Kidney (tissue), 14 donors: Measurements from ENCODE around the gene MRFAP1. TPM values are rescaled to one million over a fixed set of nuclear protein-coding genes. Genes with fewer than 3 reads are reported as not detected.

ENCODE experiments used
- DNase-seq, 5 donors: peaks; one replicate each; pipeline ENCODE4 v3.0.0-alpha.2; 2013 to 2020
- FAIRE-seq: peaks from 2 replicates; lab custom pipeline; 2012; peaks lifted over from hg19 to GRCh38; lab: Jason Lieb, UNC
- H3K27ac ChIP-seq, 2 donors: one replicate each; pipeline ENCODE4 v1.7.0; 2013; ENCODE audit warnings: low read depth in 2 of 2, low read length in 2 of 2, inconsistent platforms in 1 of 2
- H3K27me3 ChIP-seq: one replicate; pipeline ENCODE4 v1.7.1; 2013; ENCODE audit warnings: low read length, inconsistent platforms; ENCODE audit not compliant: control insufficient read depth, insufficient read depth
- H3K36me3 ChIP-seq, 3 donors: one replicate each; pipeline versions ENCODE4 v1.7.0 to v1.7.1; 2013; ENCODE audit warnings: low read length in 3 of 3, control low read depth in 1 of 3, inconsistent platforms in 1 of 3; ENCODE audit not compliant: insufficient read depth in 3 of 3, control insufficient read depth in 2 of 3
- H3K4me1 ChIP-seq, 3 donors: one replicate each; pipeline versions ENCODE4 v1.7.0 to v1.7.1; 2013; ENCODE audit warnings: low read length in 3 of 3, inconsistent platforms in 1 of 3, low read depth in 1 of 3; ENCODE audit not compliant: control insufficient read depth in 2 of 3, insufficient read depth in 2 of 3
- H3K4me3 ChIP-seq, 3 donors: one replicate each; pipeline versions ENCODE4 v1.7.0 to v1.8.1; 2013; ENCODE audit warnings: low read length in 3 of 3, control low read depth in 1 of 3, inconsistent platforms in 1 of 3
- H3K9ac ChIP-seq, 3 donors: one replicate each; pipeline versions ENCODE4 v1.7.0 to v1.7.1; 2013; ENCODE audit warnings: low read length in 3 of 3, control low read depth in 1 of 3, inconsistent platforms in 1 of 3
- H3K9me3 ChIP-seq, 3 donors: one replicate each; pipeline versions ENCODE4 v1.7.0 to v1.7.1; 2013; ENCODE audit warnings: low read length in 3 of 3, control low read depth in 1 of 3, inconsistent platforms in 1 of 3; ENCODE audit not compliant: control insufficient read depth in 2 of 3, insufficient read depth in 1 of 3
- CTCF ChIP-seq: IDR thresholded peaks from 3 replicates; pipeline ENCODE4 v1.5.1; 2012; ENCODE audit warnings: mild to moderate bottlenecking, moderate library complexity, borderline replicate concordance; ENCODE audit not compliant: insufficient read depth; ENCODE audit errors: extremely low read depth
- intact Hi-C: fragments of 100-400 bp; cut with DNase I; formaldehyde crosslinking; loops from one replicate; pipeline ENCODE4 v1.11.1; 2022
- polyA plus RNA-seq: library from polyadenylated mRNA; stranded (reverse); fragments of 350-450 nt; fragmentation: Illumina TruSeq; extraction: RNeasy Lipid Tissue Mini Kit (QIAGEN cat#74804); gene quantifications from one replicate; pipeline ENCODE4 v1.2.3, GENCODE V29; 2014; ENCODE audit warnings: low read depth, low replicate concordance; ENCODE audit not compliant: insufficient read depth
- total RNA-seq: library from RNA; stranded (reverse); fragmentation: NEBNext Ultra II Directional; extraction: Animal tissue kit (Norgen Biotek cat#: 25700); gene quantifications from one replicate; pipeline ENCODE4 v1.2.1, GENCODE V29; 2021
- donor health status: control.
- donor health status: control.
- donor health status: control.
- donor health status: control.
- donor health status: control.
- donor health status: DM: yes; HTN: yes; CAD: no.
- donor health status: Normal renal cell carcinoma (clear cell type).

MRFAP1 gene
- total and polyA plus RNA-seq, 2 donors from 2014 or later: 264 to 406 TPM

- no peak for FAIRE-seq
Measured at GRCh38 chr4:6658597-6659075, 18.2 kb downstream of the MRFAP1 start.

GRCh38 chr4:6659897-6660296 is 19.4 kb downstream of the MRFAP1 start:
- H3K4me3 ChIP-seq: no peak overlapping the region
- peaks cover 0 to 9% (median 2%) of the 10 kb centered on the region in 3 donors for H3K4me1 ChIP-seq
- H3K9ac ChIP-seq: no peak overlapping the region
- DNase-seq (peak in 1 of 5 donors; percentile 37), FAIRE-seq (no peak)
- peaks cover 0 to under 1% (median 0%) of the 10 kb centered on the region in 3 donors for H3K9me3 ChIP-seq
- H3K27me3 ChIP-seq: peaks cover 9% of the 10 kb centered on the region
- H3K36me3 ChIP-seq: no peaks in the 10 kb centered on the region
- no peak for TF ChIP-seq CTCF
- intact Hi-C loops: no loop called here
- H3K27ac ChIP-seq: no peak overlapping the region

More at GRCh38 chr4:6658597-6659075, 18.2 kb downstream of the MRFAP1 start:
- H3K27ac ChIP-seq: no peak overlapping the region
- H3K27me3 ChIP-seq: peaks cover 5% of the 10 kb centered on the region
- peaks cover 0 to 6% (median 0%) of the 10 kb centered on the region in 3 donors for H3K4me1 ChIP-seq
- peak in 4 of 5 donors; percentile 37 to 84 (median 56) for DNase-seq
- H3K9me3 ChIP-seq: no peaks in the 10 kb centered on the region
- no peak for TF ChIP-seq CTCF
- H3K36me3 ChIP-seq: no peaks in the 10 kb centered on the region
- intact Hi-C loops: no loop called here
- peak overlapping the region in 1 of 3 donors; percentile 39 for H3K9ac ChIP-seq
- H3K4me3 ChIP-seq: peak overlapping the region; percentile 21 to 46 (median 42)

- DNase-seq: no peak
- Histone ChIP-seq H3K9me3 (peaks cover 0 to 5% (median 0%) of the 10 kb centered on the region in 3 donors), H3K36me3 (no peaks in the 10 kb centered on the region), H3K9ac (no peak overlapping the region), H3K4me3 (no peak overlapping the region), H3K27me3 (peaks cover 14% of the 10 kb centered on the region), H3K4me1 (peaks cover 0 to 10% (median 2%) of the 10 kb centered on the region in 3 donors), H3K27ac (no peak overlapping the region)
- TF ChIP-seq CTCF: no peak
- intact Hi-C loops: no loop called here
- no peak for FAIRE-seq
Measured at GRCh38 chr4:6660430-6660829, 19.9 kb downstream of the MRFAP1 start.

DNA sequence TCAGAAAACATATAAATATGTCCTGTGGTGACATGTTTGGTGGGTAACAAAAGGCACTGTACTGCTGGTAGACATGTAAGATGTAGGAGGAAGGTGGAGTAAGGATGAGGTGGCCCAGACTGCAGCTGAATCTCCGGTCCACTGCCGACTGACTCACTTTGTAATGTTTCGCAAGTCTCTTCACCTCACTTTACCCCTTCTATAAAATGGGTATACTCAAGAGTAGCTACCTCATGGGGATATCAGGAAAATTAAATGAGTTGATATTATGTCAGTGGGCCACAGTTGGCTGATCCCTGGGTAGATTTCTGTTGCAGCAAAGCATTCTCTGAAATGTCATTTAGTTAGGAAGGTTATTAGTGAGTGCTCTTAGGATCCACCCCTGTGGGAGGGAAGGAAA is 22.1 kb downstream of the MRFAP1 start:
- no peaks in the 10 kb centered on the region for H3K36me3 ChIP-seq
- peaks cover 14% of the 10 kb centered on the region for H3K27me3 ChIP-seq
- DNase-seq: no peak
- no peak overlapping the region for H3K4me3 ChIP-seq
- intact Hi-C loops: no loop called here
- FAIRE-seq: no peak
- H3K4me1 ChIP-seq: peaks cover 0 to 10% (median 2%) of the 10 kb centered on the region in 3 donors
- TF ChIP-seq CTCF: no peak
- peaks cover 0 to 5% (median 0%) of the 10 kb centered on the region in 3 donors for H3K9me3 ChIP-seq
- no peak overlapping the region for H3K27ac ChIP-seq
- no peak overlapping the region for H3K9ac ChIP-seq
